ENCODE results near the gene CCDC201. TPM values are rescaled to one million over a fixed set of nuclear protein-coding genes. Genes with fewer than 3 reads are reported as not detected.
"Not testable (repeated sequence)": the region's sequence is repeated elsewhere in the genome, so short reads cannot be mapped to it uniquely, and the experiment has no call there.

Gene CCDC201
- total RNA-seq, 4 donors from 2014 or later = not detected

DNA sequence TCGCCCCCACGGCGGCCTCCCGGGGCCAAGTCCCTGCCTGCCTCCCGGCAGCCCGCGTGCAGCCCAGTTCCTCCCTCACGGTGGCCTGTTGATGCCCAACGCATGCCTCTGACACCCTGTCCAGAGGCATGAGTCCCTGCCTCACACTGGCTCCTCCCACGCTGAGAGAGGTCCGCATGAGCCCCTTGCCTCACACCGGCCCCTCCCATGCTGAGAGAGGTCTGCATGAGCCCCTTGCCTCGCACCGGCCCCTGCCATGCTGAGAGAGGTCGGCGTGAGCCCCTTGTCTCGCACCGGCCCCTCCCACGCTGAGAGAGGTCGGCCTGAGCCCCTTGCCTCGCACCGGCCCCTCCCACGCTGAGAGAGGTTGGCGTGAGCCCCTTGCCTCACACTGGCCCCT lies 59.9 kb downstream of the CCDC201 start:
- no peak for TF ChIP-seq EP300 (IDR thresholded peaks at IDR 0.05)
- TF ChIP-seq POLR2AphosphoS5 (IDR thresholded peaks at IDR 0.05) = no peak
- TF ChIP-seq, protein P1, sequence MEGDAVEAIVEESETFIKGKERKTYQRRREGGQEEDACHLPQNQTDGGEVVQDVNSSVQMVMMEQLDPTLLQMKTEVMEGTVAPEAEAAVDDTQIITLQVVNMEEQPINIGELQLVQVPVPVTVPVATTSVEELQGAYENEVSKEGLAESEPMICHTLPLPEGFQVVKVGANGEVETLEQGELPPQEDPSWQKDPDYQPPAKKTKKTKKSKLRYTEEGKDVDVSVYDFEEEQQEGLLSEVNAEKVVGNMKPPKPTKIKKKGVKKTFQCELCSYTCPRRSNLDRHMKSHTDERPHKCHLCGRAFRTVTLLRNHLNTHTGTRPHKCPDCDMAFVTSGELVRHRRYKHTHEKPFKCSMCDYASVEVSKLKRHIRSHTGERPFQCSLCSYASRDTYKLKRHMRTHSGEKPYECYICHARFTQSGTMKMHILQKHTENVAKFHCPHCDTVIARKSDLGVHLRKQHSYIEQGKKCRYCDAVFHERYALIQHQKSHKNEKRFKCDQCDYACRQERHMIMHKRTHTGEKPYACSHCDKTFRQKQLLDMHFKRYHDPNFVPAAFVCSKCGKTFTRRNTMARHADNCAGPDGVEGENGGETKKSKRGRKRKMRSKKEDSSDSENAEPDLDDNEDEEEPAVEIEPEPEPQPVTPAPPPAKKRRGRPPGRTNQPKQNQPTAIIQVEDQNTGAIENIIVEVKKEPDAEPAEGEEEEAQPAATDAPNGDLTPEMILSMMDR (IDR thresholded peaks at IDR 0.05) = no peak
- TF ChIP-seq POLR2A (IDR thresholded peaks at IDR 0.05) = no peak
- ATAC-seq = no peak
- whole genome bisulfite sequencing, 2 donors (ENCODE audit: low coverage in 1 of 2) = 24 to 95% methylated on average over 2 to 4 of the region's 24 CpGs

GRCh38 chr7:45811652-45812234 lies 61.1 kb downstream of the CCDC201 start:
- not testable (repeated sequence) for H3K4me3 ChIP-seq, H3K27me3 ChIP-seq, ATAC-seq, H3K9me3 ChIP-seq, H3K27ac ChIP-seq, H3K4me1 ChIP-seq
- 89% methylated on average over 4 of the region's 26 CpGs; no CpG with 5 or more reads in 1 of the 2 donors for WGBS, 2 donors (ENCODE audit: low coverage in 1 of 2)
- H3K36me3 ChIP-seq = peaks cover 0 to 12% of the 10 kb centered on the region in 2 donors

More for the DNA sequence above, 59.9 kb downstream of the CCDC201 start:
- H3K36me3 ChIP-seq = peaks cover 0 to 12% of the 10 kb centered on the region in 2 donors
- H3K9me3 ChIP-seq = no peaks in the 10 kb centered on the region
- no peaks in the 10 kb centered on the region for H3K4me1 ChIP-seq
- H3K4me3 ChIP-seq = no peak overlapping the region
- H3K27me3 ChIP-seq = no peaks in the 10 kb centered on the region
- H3K27ac ChIP-seq = no peak overlapping the region

GRCh38 chr7:45810451-45811005 lies 62.4 kb downstream of the CCDC201 start:
- WGBS, 2 donors (ENCODE audit: low coverage in 1 of 2) = 100% methylated on average over 3 of the region's 28 CpGs; no CpG with 5 or more reads in 1 of the 2 donors
- not testable (repeated sequence) for ATAC-seq, H3K27me3 ChIP-seq, H3K27ac ChIP-seq, H3K4me1 ChIP-seq, H3K4me3 ChIP-seq, H3K9me3 ChIP-seq
- peaks cover 0 to 12% of the 10 kb centered on the region in 2 donors for H3K36me3 ChIP-seq

Small RNA genes lying within 50 kb of the gene (small RNA-seq; reads per million reads assigned to genes)
- 0 reads per million in 4 donors for gene RNU6-326P

Other genes with a start within 250 kb of the CCDC201 start
- not detected for gene IGFBP1, start 15.4 kb upstream of the CCDC201 start, total RNA-seq
- gene IGFBP3, start 48.2 kb upstream of the CCDC201 start, total RNA-seq = 100 to 1,000 TPM in 2 of 4 donors, 10 to 100 TPM in 2; 43.4 to 167 (median 103) TPM